HG02973 (cell line): Measurements from ENCODE around the gene BFSP1.

Experiments
- ATAC-seq: cut with Tn5 transposase; IDR thresholded peaks from one replicate; pipeline ENCODE4 v1.9.1; 2021; ENCODE audit warnings: moderate library complexity; ENCODE audit not compliant: unreplicated experiment

Gene BFSP1

GRCh38 chr20:17500826-17501225 lies 30.4 kb downstream of the BFSP1 start:
- ATAC-seq: no peak

DNA sequence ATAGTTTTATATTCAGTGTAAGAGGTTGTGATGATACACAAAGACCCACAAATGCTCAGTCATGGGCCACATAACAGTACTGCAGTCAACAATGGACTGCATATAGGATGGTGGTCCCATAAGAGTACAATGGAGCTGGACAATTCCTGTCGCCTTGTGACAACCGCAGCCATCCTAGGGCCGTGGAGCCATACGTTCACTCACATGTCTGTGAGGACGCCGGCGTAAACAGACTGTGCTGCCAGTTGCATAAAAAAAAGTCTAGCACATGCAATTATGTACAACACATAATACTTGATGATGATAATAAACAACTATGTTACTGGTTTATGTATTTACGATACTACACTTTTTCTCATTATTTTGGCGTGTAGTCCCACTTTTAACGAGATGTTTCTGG lies 30.9 kb downstream of the BFSP1 start:
- ATAC-seq: no peak

- ATAC-seq: no peak
Observed at GRCh38 chr20:17499041-17499440, 32.1 kb downstream of the BFSP1 start.

DNA sequence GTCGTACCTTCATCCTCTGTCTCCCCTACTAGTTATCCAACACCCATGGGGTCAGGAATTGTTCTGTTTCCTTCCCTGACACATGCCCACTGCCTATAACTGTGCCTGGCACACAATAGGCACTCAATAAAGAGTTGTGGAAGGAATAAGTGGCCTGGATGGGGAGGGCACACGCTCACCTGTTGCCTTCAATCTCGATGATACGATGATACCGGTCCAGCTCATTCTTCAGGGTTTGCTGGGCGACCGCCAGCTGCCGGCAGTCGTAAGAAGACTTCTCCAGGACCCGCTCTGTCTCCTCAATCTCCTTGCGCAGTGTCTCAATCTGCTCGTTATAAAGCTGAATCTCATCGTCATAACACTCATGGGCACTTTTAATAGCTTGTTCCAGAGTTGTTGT lies 32.5 kb downstream of the BFSP1 start:
- ATAC-seq: no peak

GRCh38 chr20:17497821-17498580 lies 33.2 kb downstream of the BFSP1 start:
- ATAC-seq: no peak

DNA sequence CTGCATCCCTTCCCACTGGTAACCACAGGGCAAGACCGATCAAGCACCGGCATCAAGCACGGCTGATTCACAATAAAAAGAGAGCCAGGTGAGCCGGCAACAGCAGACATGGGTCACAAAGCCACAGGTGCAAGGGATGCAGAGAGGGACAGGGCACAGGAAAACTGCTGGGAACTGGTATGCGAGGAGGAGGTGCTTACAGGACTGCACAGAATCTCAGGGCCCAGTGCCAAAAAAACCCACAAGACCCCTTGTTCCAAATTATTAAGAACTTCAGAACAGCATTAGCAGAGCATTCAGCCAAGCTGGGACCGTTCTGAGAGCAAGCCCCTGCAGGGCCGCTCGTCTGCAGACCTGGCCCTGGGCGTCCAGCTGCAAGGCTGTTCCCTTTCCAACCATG lies 35.4 kb downstream of the BFSP1 start:
- ATAC-seq: no peak

DNA sequence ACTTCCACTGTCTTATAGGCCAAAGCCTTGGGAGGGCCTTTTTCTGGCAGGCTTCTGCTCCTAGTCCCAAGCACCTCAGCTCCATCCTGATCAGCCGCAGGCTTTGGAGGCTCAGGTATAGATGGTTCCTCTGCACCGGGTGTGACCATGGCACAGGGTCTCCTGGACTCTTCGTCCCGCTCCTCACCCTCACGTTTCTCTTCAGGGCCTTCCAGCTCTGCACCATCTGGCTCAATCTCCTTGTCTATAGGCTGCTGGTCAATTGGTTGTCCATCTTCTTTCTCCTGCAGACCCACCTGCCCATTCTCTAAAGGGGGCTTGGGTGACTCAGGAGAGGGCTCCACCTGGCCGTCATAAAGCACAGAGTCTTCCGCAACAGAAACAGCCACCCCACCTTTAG lies 37.0 kb downstream of the BFSP1 start:
- ATAC-seq: no peak

- no peak for ATAC-seq
Observed at GRCh38 chr20:17493173-17493572, 38.0 kb downstream of the BFSP1 start.

DNA sequence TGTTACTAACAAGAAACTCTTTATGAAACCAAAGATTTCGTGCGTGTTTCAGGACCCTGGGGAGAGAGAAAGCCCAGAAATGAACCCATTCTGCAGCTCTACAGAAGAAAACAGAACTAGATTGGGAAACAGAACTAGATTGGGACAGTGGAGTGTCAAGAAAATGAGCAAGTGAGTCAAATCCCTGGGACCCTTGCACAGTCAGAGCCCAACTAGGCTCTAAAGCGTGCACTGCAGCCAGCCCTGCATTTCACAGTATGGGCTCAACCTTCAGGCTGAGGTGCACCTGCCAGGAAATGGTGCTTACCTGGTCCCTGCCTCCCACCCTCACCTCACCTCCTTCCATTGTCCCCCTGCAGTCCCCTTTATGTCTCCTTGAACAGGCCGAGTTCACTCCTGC lies 39.7 kb downstream of the BFSP1 start:
- ATAC-seq: no peak

DNA sequence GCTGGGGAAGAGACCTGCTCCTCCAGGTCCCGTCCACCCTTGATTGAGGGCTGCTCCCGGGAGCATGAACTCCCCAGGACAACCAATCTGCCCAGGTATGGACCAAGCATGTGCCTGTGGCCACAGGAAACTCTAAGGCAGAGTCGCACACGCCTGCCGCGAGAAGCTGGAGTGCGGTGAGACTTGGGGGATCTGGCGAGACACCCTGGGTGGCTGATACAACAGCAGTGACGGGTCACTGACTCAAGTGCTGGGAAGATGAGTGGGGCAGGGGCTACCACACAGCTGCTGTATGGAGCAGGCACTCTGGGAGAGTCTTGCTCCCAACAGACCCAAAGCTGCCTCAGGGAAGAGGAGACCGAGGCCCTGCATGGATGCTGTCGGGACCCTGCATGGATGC lies 40.1 kb downstream of the BFSP1 start:
- no peak for ATAC-seq

GRCh38 chr20:17490501-17490900 lies 40.7 kb downstream of the BFSP1 start:
- no peak for ATAC-seq

DNA sequence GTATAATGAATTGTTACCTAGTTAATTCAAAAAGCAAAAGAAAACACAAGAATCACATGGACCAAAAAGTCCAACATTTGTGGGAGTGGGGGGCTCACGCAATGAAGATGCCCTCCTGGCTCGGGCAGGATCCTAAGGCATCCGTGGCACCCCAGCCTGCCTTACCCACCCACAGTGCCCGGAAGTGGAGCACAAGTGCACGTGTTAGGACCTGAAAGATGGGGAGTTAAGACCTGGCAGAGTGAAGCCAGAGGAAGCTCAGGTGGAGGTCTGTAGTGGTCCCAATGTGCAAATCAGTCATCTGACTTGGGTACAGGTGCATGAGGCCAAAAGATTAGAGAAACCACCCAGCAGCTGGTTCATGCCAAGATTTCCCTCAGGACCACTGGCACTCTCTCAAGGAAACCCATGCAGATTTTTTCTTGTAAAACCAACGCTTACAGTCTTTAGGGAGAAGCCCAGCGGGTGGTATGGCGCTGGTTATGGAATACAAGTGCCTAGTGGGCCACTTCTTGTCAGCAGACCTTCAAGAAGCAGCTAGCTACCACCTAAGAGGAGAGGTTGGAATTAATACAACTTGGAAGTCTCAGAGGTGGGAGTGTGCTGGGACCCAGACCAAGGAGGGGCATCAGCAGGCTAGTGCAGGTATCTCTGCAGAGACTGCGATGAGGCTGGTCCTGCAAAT lies 42.1 kb downstream of the BFSP1 start:
- no peak for ATAC-seq

DNA sequence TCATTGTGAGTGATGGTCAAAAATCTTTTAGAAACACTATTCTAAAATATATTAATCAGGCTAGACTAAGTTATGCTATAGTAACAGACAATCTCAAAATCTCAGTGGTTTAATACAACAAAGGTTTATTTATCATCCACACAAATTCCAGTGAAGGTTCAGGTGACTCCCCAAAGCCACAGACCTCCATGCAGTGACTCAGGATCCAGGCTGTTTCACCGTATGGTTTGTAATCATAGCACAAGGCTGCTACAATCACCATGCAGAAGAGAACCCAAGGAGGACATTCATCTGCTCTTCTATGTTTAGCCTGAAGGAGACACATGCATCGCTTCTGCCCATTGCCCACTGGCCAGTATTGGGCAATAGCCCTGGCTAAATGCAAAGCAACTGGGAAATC lies 46.2 kb downstream of the BFSP1 start:
- no peak for ATAC-seq

DNA sequence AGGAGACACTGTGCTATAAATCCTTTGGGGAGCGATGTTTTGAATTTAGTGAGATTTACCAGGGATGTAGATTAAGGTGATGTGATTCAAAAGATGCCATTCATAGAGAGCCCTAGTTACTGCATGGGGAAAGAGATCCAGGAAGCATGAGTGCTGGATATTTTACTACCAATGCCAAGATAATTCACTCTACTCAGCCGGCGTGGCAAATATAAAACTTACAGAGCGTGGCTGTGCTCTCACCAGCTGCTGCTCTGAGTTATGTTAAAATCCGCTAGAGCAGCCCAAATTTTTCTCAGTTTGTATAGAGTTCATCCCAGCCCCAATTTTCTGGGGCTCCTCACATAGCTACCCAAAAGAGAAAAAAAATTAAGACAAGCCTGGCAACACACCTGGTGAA lies 48.6 kb downstream of the BFSP1 start:
- no peak for ATAC-seq

DNA sequence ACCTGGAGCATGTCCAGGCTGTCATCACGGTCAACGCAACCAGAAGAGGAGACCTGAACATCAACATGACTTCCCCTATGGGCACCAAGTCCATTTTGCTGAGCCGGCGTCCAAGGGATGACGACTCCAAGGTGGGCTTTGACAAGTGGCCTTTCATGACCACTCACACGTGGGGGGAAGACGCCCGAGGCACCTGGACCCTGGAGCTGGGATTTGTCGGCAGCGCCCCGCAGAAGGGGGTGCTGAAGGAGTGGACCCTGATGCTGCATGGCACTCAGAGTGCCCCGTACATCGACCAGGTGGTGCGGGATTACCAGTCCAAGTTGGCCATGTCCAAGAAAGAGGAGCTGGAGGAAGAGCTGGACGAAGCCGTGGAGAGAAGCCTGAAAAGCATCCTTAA lies 49.5 kb downstream of the BFSP1 start:
- ATAC-seq: no peak

- ATAC-seq: no peak
Observed at GRCh38 chr20:17480696-17481095, 50.5 kb downstream of the BFSP1 start.

- ATAC-seq: no peak
Observed at GRCh38 chr20:17479063-17479657, 52.0 kb downstream of the BFSP1 start.

- ATAC-seq: no peak
Observed at GRCh38 chr20:17473659-17474058, 57.5 kb downstream of the BFSP1 start.

DNA sequence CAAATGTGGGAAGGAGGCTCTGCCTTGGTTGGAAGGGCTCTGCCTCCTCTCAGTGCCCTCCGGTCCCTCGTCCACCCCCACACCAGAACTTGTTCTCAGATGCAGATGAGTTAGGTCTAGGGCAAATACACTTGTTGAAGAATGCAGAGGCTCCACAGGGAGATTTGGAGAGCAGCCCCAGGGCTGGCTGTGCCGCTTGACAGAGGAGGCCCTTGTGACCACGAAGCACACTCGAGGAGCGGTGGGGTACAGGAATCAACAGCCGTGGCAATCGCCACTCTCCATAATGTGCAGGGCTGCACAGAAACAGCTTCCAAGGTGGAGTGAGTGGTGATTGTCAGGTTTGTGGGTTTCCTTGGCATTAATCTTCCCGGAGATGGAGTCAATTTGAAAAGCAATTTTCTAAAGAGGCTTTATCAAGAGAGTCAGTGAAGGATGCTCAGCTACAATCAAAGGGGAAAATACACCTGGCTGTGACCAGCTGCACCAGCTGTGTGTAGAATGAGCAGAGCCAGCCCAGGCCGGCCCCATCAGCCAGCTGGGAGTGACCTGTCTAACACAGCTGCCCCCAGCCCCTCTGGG lies 59.5 kb downstream of the BFSP1 start:
- ATAC-seq: no peak

DNA sequence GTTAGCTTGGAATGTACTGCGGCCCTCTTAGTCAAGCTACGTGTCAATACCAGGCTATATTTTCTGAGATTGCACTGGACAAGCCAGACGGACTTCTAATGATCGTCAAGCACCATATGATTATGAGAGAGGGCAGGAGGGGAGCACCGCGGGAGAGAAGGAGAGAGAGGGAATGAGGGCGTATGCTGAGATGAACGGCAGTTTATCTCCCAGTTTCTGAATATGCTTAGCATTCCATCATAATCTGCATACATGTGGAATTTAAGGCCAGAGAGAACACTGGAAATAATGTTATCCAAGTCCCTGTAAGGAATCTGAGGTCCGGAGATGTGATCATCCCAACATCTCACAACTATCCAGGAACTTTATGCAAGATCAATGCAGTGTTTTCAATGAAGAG lies 60.2 kb downstream of the BFSP1 start:
- ATAC-seq: no peak

GRCh38 chr20:17470521-17470920 lies 60.7 kb downstream of the BFSP1 start:
- ATAC-seq: no peak
